HEK293T (cell line): ENCODE measurements around the gene CNDP1.

Experiments used
- BHLHE40 ChIP-seq: fragments of 450-650 bp; IDR thresholded peaks from 2 replicates; pipeline ENCODE4 v1.6.1; 2016; ENCODE audit warnings: mild to moderate bottlenecking, moderate library complexity, borderline replicate concordance
- SP1 ChIP-seq: fragments of 450-650 bp; IDR thresholded peaks from 2 replicates; pipeline ENCODE4 v1.6.1; 2017

DNA sequence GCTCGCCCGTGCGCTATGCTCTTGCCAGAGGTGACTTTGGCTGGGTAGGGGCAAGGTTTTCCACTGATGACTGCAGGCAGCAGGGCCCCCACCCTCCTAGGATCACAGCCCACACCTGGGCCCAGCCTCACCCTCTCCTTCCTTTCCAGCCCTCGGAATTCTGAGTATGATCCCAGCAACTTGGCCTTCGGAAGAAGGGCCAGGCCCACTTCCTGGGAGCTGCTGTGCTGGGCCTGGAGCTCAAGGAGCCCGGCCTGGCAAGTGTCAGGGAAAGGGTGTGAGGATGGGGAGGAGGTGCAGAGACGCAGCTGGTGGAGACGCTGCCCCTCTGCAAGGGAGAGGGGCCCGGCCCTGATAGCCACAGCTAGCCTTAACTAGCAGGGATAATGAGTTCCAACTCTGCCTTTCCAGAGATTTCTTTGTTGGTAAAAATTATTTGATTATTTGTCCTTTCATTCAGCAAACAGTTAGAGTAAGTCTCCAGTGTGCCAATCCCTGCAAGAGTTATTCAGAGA is 1.7 kb upstream of the CNDP1 start:
- no peak for TF ChIP-seq SP1
- no peak for TF ChIP-seq BHLHE40
